Keratinocyte (primary cell): ENCODE results near the gene TNFRSF4. TPM values are rescaled to one million over a fixed set of nuclear protein-coding genes. Genes with fewer than 3 reads are reported as not detected.

ENCODE experiments used
- DNase-seq: peaks from one replicate; pipeline ENCODE4 v3.0.0-alpha.2; 2011; ENCODE audit warnings: low read depth, missing footprints, low spot score
- FAIRE-seq: peaks from 2 replicates; lab custom pipeline; 2011; peaks lifted over from hg19 to GRCh38; lab: Jason Lieb, UNC
- H2AFZ ChIP-seq: 2 replicates; pipeline ENCODE4 v1.6.0; 2012; ENCODE audit warnings: low read length, control low read depth, inconsistent platforms; ENCODE audit not compliant: control insufficient read depth
- H3K27ac ChIP-seq: 2 replicates; pipeline ENCODE4 v1.5.1; 2011; ENCODE audit warnings: low read length; ENCODE audit not compliant: control insufficient read depth, insufficient read depth
- H3K27me3 ChIP-seq: 3 replicates; pipeline ENCODE4 v1.6.0; 2011; ENCODE audit warnings: low read length; ENCODE audit not compliant: control insufficient read depth, insufficient read depth; ENCODE audit errors: extremely low read depth
- H3K36me3 ChIP-seq, 2 experiments: 2 replicates in 1 of 2; 3 replicates in 1 of 2; pipeline ENCODE4 v1.5.1; 2011; ENCODE audit warnings: low read length in 2 of 2, mild to moderate bottlenecking in 1 of 2; ENCODE audit not compliant: control insufficient read depth in 2 of 2, insufficient read depth in 2 of 2; ENCODE audit errors: extremely low read depth in 1 of 2
- H3K4me1 ChIP-seq: 3 replicates; pipeline ENCODE4 v1.5.1; 2011; ENCODE audit warnings: low read length; ENCODE audit not compliant: control insufficient read depth, insufficient read depth; ENCODE audit errors: extremely low read depth
- H3K4me2 ChIP-seq: 3 replicates; pipeline ENCODE4 v1.6.0; 2011; ENCODE audit warnings: low read depth, low read length; ENCODE audit not compliant: control insufficient read depth, insufficient read depth; ENCODE audit errors: extremely low read depth
- H3K4me3 ChIP-seq, 3 experiments: fragments of 200-600 bp in 1 of 3; sonication (generic) in 1 of 3; 2 replicates in 2 of 3; 3 replicates in 1 of 3; pipeline ENCODE4 v1.5.1; 2011 to 2016; ENCODE audit warnings: low read length in 3 of 3, mild to moderate bottlenecking in 3 of 3, control low read depth in 2 of 3, inconsistent platforms in 1 of 3, low read depth in 1 of 3, mixed read lengths in 1 of 3, mixed run types in 1 of 3, moderate library complexity in 1 of 3; ENCODE audit not compliant: control insufficient read depth in 2 of 3, insufficient read depth in 2 of 3; ENCODE audit errors: extremely low read depth in 1 of 3
- H3K79me2 ChIP-seq: 2 replicates; pipeline ENCODE4 v1.6.0; 2012; ENCODE audit warnings: low read length; ENCODE audit not compliant: control insufficient read depth, insufficient read depth
- H3K9ac ChIP-seq: 3 replicates; pipeline ENCODE4 v1.6.0; 2011; ENCODE audit warnings: low read length; ENCODE audit not compliant: control insufficient read depth, insufficient read depth; ENCODE audit errors: extremely low read depth
- H3K9me1 ChIP-seq: 3 replicates; pipeline ENCODE4 v1.6.0; 2011; ENCODE audit warnings: low read length; ENCODE audit not compliant: control insufficient read depth, insufficient read depth; ENCODE audit errors: extremely low read depth
- H3K9me3 ChIP-seq: 2 replicates; pipeline ENCODE4 v1.5.1; 2012; ENCODE audit warnings: low read depth, low read length; ENCODE audit not compliant: control insufficient read depth
- H4K20me1 ChIP-seq: 3 replicates; pipeline ENCODE4 v1.6.0; 2011; ENCODE audit warnings: low read length; ENCODE audit not compliant: control insufficient read depth, insufficient read depth; ENCODE audit errors: extremely low read depth
- CTCF ChIP-seq, 3 experiments: IDR thresholded peaks in 1 of 3; conservative IDR thresholded peaks in 1 of 3; optimal IDR thresholded peaks in 1 of 3; 2 replicates in 2 of 3; 3 replicates in 1 of 3; pipeline versions ENCODE3 to v1.5.1; 2011; ENCODE audit warnings: low read length in 3 of 3, mild to moderate bottlenecking in 3 of 3, moderate library complexity in 2 of 3, control low read depth in 1 of 3, inconsistent platforms in 1 of 3; ENCODE audit not compliant: insufficient read depth in 2 of 3; ENCODE audit errors: extremely low read depth in 1 of 3
- EZH2 ChIP-seq: IDR thresholded peaks from one replicate; pipeline ENCODE4 v1.6.1; 2012; ENCODE audit warnings: inconsistent platforms, mild to moderate bottlenecking, low read length, moderate library complexity
- dilution Hi-C: fragments of 300-500 bp; cut with MboI; formaldehyde crosslinking; loops from one replicate; pipeline ENCODE4 v1.7.0; 2020; ENCODE audit warnings: low sequenced_read_pairs; ENCODE audit not compliant: extremely low pct_ligation_motif_present
- polyA plus RNA-seq, 5 experiments: library from polyadenylated mRNA; depleted of rRNA in 3 of 5; stranded (reverse) in 3 of 5; stranded (forward) in 1 of 5; unstranded in 1 of 5; fragments of >200 nt; gene quantifications; 1 replicate in 1 of 5; 2 replicates in 3 of 5; 3 replicates in 1 of 5; pipeline versions ENCODE4 v1.2.1 to v1.2.3, GENCODE V29; 2011 to 2012; ENCODE audit warnings: missing spikeins in 2 of 5, low read depth in 1 of 5, low replicate concordance in 1 of 5

The TNFRSF4 gene
- polyA plus RNA-seq, 1 donor (not counting 4 experiments of a cell fraction or from before 2014, with no cell fraction given), result not detected

- Histone ChIP-seq H3K36me3 (no peaks in the 10 kb centered on the region), H3K79me2 (no peaks in the 10 kb centered on the region), H3K4me1 (no peaks in the 10 kb centered on the region), H4K20me1 (no peaks in the 10 kb centered on the region), H3K27me3 (peaks cover 3% of the 10 kb centered on the region), H2AFZ (no peak overlapping the region), H3K27ac (no peak overlapping the region), H3K4me2 (no peak overlapping the region), H3K4me3 (no peak overlapping the region), H3K9me3 (no peaks in the 10 kb centered on the region), H3K9ac (no peak overlapping the region), H3K9me1 (no peaks in the 10 kb centered on the region)
- no peak for TF ChIP-seq CTCF (optimal IDR thresholded peaks at IDR 0.05 in 1 of 3, IDR thresholded peaks at IDR 0.05 in 1 of 3, conservative IDR thresholded peaks at IDR 0.05 in 1 of 3; ENCODE audit: extremely low read depth in 1 of 3, insufficient read depth in 2 of 3, low read length in 3 of 3)
- no peak for TF ChIP-seq EZH2
- DNase-seq (no peak), FAIRE-seq (no peak)
- dilution Hi-C loops, result no loop called here
Observed at GRCh38 chr1:1179983-1180861, 33.7 kb downstream of the TNFRSF4 start.

GRCh38 chr1:1179346-1179982 lies 34.5 kb downstream of the TNFRSF4 start:
- TF ChIP-seq CTCF (optimal IDR thresholded peaks at IDR 0.05 in 1 of 3, IDR thresholded peaks at IDR 0.05 in 1 of 3, conservative IDR thresholded peaks at IDR 0.05 in 1 of 3; ENCODE audit: extremely low read depth in 1 of 3, insufficient read depth in 2 of 3, low read length in 3 of 3), result no peak
- TF ChIP-seq EZH2, result no peak
- Histone ChIP-seq H3K36me3 (no peaks in the 10 kb centered on the region), H4K20me1 (no peaks in the 10 kb centered on the region), H3K9me3 (no peaks in the 10 kb centered on the region), H3K4me1 (no peaks in the 10 kb centered on the region), H3K4me3 (no peak overlapping the region), H3K27ac (no peak overlapping the region), H2AFZ (no peak overlapping the region), H3K9ac (no peak overlapping the region), H3K4me2 (no peak overlapping the region), H3K9me1 (no peaks in the 10 kb centered on the region), H3K79me2 (no peaks in the 10 kb centered on the region), H3K27me3 (no peaks in the 10 kb centered on the region)
- DNase-seq, result no peak
- dilution Hi-C loops, result no loop called here
- no peak for FAIRE-seq
